GM12872 (cell line): ENCODE measurements around the gene FKBP10.

Source experiments
- CTCF ChIP-seq: IDR thresholded peaks from 3 replicates; pipeline ENCODE4 v1.5.1; 2011; ENCODE audit warnings: low read depth, mild to moderate bottlenecking, low read length, moderate library complexity; ENCODE audit not compliant: insufficient read depth

FKBP10 gene

GRCh38 chr17:41849251-41849990, 36.6 kb downstream of the FKBP10 start:
- TF ChIP-seq CTCF: no peak

- TF ChIP-seq CTCF: no peak
Observed at GRCh38 chr17:41860254-41860931, 47.6 kb downstream of the FKBP10 start.

- no peak for TF ChIP-seq CTCF
Observed at GRCh38 chr17:41863074-41863848, 50.5 kb downstream of the FKBP10 start.

- no peak for TF ChIP-seq CTCF
Observed at GRCh38 chr17:41864498-41864835, 51.7 kb downstream of the FKBP10 start.

GRCh38 chr17:41864836-41865595, 52.2 kb downstream of the FKBP10 start, which contains the start of gene KLHL11:
Gene KLHL11, minus strand, starts transcription at chr17:41865423. Its CDS starts 53 bp downstream, at chr17:41865370.
- no peak for TF ChIP-seq CTCF

GRCh38 chr17:41865596-41865893, 52.7 kb downstream of the FKBP10 start:
- TF ChIP-seq CTCF: no peak

- no peak for TF ChIP-seq CTCF
Observed at GRCh38 chr17:41868568-41868967, 55.8 kb downstream of the FKBP10 start.
